ENCODE measurements around the gene CENPO. TPM values are rescaled to one million over a fixed set of nuclear protein-coding genes. Genes with fewer than 3 reads are reported as not detected.

The CENPO gene
- total RNA-seq, 1 donor: 26.3 TPM

DNA sequence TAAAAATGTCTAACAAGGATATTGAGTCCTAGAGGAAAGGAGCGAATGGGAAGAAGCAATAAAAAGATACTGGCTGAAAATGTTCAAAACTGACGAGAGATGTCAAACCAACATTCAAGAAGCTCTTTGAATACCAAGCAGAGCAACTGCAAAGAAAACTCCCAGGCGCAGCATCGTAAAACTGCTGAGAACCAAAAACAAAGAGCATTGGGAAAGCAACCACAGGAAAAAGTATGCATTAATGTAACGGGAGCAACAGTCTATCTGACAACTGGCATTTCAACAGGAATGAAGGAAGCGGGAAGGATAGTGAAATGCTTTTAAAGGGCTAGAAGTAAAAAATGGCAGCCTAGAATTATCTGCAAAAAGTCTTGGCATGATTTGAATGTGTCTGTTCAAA lies 73.7 kb downstream of the CENPO start:
- no peak for TF ChIP-seq CTCF (IDR thresholded peaks at IDR 0.05; ENCODE audit: insufficient read depth, low read depth, low read length)
- DNase-seq (ENCODE audit: low read depth): peak; percentile 89
- H3K4me3 ChIP-seq (ENCODE audit: low read depth, low read length): no peak overlapping the region

GRCh38 chr2:24870440-24870839 lies 77.2 kb downstream of the CENPO start:
- TF ChIP-seq CTCF (IDR thresholded peaks at IDR 0.05; ENCODE audit: insufficient read depth, low read depth, low read length): no peak
- no peak for DNase-seq (ENCODE audit: low read depth)
- H3K4me3 ChIP-seq (ENCODE audit: low read depth, low read length): no peak overlapping the region

- no peak for DNase-seq (ENCODE audit: low read depth)
- TF ChIP-seq CTCF (IDR thresholded peaks at IDR 0.05; ENCODE audit: insufficient read depth, low read depth, low read length): no peak
- no peak overlapping the region for H3K4me3 ChIP-seq (ENCODE audit: low read depth, low read length)
These were observed 77.9 kb downstream of the CENPO start for GRCh38 chr2:24870891-24871705.

DNA sequence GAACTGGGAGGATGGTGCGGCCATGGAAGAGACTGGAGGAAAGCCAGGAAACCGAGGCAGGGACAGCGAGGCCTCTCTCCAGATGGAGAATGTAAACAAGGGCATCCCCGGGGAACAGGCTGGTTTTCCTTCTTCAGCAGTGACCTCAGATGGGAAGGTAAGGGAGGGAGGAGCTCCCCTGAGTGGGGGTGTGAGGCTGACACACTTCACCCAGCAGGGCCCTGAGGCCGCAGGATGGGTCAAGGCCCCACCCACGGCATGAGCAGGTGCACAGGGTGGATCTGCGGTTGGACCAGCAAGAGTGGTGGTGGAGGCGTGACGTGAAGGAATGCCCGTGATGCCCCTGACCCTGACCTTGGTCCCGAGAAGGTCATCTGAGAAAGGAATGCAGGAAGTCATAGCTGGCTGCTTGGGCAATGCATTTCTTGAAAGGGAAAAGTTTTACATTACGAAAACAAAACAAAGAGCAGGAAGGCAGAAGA lies 78.7 kb downstream of the CENPO start:
- H3K4me3 ChIP-seq (ENCODE audit: low read depth, low read length): no peak overlapping the region
- DNase-seq (ENCODE audit: low read depth): peak; percentile 82
- no peak for TF ChIP-seq CTCF (IDR thresholded peaks at IDR 0.05; ENCODE audit: insufficient read depth, low read depth, low read length)

Other genes with a start within 250 kb of the CENPO start
- gene PTRHD1, start within 50 bp of the CENPO start, total RNA-seq: 15.1 and 27.4 TPM in 2 replicates
- 39.0 and 43.2 TPM in 2 replicates for gene ADCY3, start 126.8 kb downstream of the CENPO start, total RNA-seq
- 5.2 TPM in 2 replicates for gene DNAJC27, start 178.5 kb downstream of the CENPO start, total RNA-seq
- gene EFR3B, start 248.7 kb downstream of the CENPO start, total RNA-seq: under 0.01 TPM in 2 replicates